PC-9 (cell line): ENCODE results near the gene DNAJC5. TPM values are rescaled to one million over a fixed set of nuclear protein-coding genes. Genes with fewer than 3 reads are reported as not detected.

Experiments
- BruUV-seq: library from RNA; stranded (reverse); fragments of 400-500 nt; replicated peaks from 2 replicates; lab custom pipeline; 2021; lab: Mats Ljungman, UMichigan
- CTCF ChIA-PET: fragments of 300-600 bp; sonication (Branson Sonifier 250); formaldehyde crosslinking; loops from one replicate; lab custom pipeline; 2022; ENCODE audit warnings: antibody characterized with exemption; lab: Charles Lee
- POLR2A ChIA-PET: fragments of 300-600 bp; sonication (Branson Sonifier 250); formaldehyde crosslinking; loops from one replicate; lab custom pipeline; 2022; ENCODE audit warnings: antibody characterized with exemption; ENCODE audit not compliant: unreplicated experiment; lab: Charles Lee
- DNase-seq, 2 experiments: peaks; one replicate each; pipeline versions ENCODE4 v3.0.0 to v3.0.0-alpha.2; 2015 to 2022; ENCODE audit warnings: mixed read lengths in 1 of 2
- H2AFZ ChIP-seq: fragments of 200-600 bp; sonication (generic); 2 replicates; pipeline ENCODE4 v1.8.1; 2017; ENCODE audit warnings: antibody characterized with exemption
- H3F3A ChIP-seq: fragments of 200-600 bp; sonication (generic); 2 replicates; pipeline ENCODE4 v1.8.1; 2017; ENCODE audit warnings: antibody characterized with exemption, mild to moderate bottlenecking, low read depth; ENCODE audit not compliant: insufficient read depth
- H3K27ac ChIP-seq: fragments of 200-600 bp; sonication (generic); 2 replicates; pipeline ENCODE4 v1.6.1; 2016; ENCODE audit warnings: mixed run types
- H3K27me3 ChIP-seq: fragments of 200-600 bp; sonication (generic); 2 replicates; pipeline ENCODE4 v1.6.1; 2016; ENCODE audit warnings: low read depth, mixed run types; ENCODE audit not compliant: insufficient read depth
- H3K36me3 ChIP-seq: fragments of 200-600 bp; sonication (generic); 2 replicates; pipeline ENCODE4 v1.6.1; 2016; ENCODE audit warnings: low read depth, mixed run types
- H3K4me1 ChIP-seq: fragments of 200-600 bp; sonication (generic); replicated peaks from 2 replicates; pipeline ENCODE4 v1.6.1; 2016; ENCODE audit warnings: mixed run types; ENCODE audit not compliant: insufficient read depth
- H3K4me2 ChIP-seq: fragments of 200-600 bp; sonication (generic); 2 replicates; pipeline ENCODE4 v1.6.1; 2017; ENCODE audit warnings: mixed run types
- H3K4me3 ChIP-seq: fragments of 200-600 bp; sonication (generic); 2 replicates; pipeline ENCODE4 v1.6.1; 2016; ENCODE audit warnings: mixed run types
- H3K79me2 ChIP-seq: fragments of 200-600 bp; sonication (generic); 2 replicates; pipeline ENCODE4 v1.6.1; 2017; ENCODE audit warnings: low read depth, mixed run types
- H3K9me2 ChIP-seq: fragments of 200-600 bp; sonication (generic); 2 replicates; pipeline ENCODE4 v1.8.1; 2017; ENCODE audit warnings: mild to moderate bottlenecking; ENCODE audit not compliant: insufficient read depth
- H3K9me3 ChIP-seq: fragments of 200-600 bp; sonication (generic); 2 replicates; pipeline ENCODE4 v1.8.1; 2016; ENCODE audit warnings: low read depth; ENCODE audit not compliant: insufficient read depth
- H4K20me1 ChIP-seq: fragments of 200-600 bp; sonication (generic); 2 replicates; pipeline ENCODE4 v1.8.1; 2017; ENCODE audit not compliant: insufficient read depth
- CTCF ChIP-seq: fragments of 200-600 bp; sonication (generic); conservative IDR thresholded peaks from 2 replicates; pipeline ENCODE4 v1.6.1; 2017; ENCODE audit warnings: mixed run types, antibody characterized with exemption, mild to moderate bottlenecking, moderate library complexity
- EZH2 ChIP-seq: fragments of 200-600 bp; sonication (generic); IDR thresholded peaks from 2 replicates; pipeline ENCODE4 v1.8.0; 2017; ENCODE audit warnings: antibody characterized with exemption, low read depth
- intact Hi-C: fragments of 100-400 bp; cut with micrococcal nuclease; formaldehyde crosslinking; loops from one replicate; pipeline ENCODE4 v1.10.0; 2022; ENCODE audit not compliant: unreplicated experiment
- total RNA-seq: library from RNA; stranded (reverse); gene quantifications from 2 replicates; pipeline ENCODE4 v1.2.3, GENCODE V29; 2021

The DNAJC5 gene
- total RNA-seq, 1 experiment from 2014 or later: 48.1 TPM

- peaks cover 20% of the 10 kb centered on the region for H3K79me2 ChIP-seq
- peaks cover 11% of the 10 kb centered on the region; the same call in 1 of the 2 replicates for H3K4me1 ChIP-seq
- no peaks in the 10 kb centered on the region for H3K9me3 ChIP-seq
- no peaks in the 10 kb centered on the region for H3K27me3 ChIP-seq
- H3K4me3 ChIP-seq: no peak overlapping the region
- ChIA-PET CTCF (no interaction called here), POLR2A (interaction anchor here (0.8 kb wide), 1 partner anchor 60 kb away, joined by 3 read pairs; no protein-coding TSS in a partner anchor)
- no peak for DNase-seq
- H2AFZ ChIP-seq: no peak overlapping the region
- BruUV-seq: no TSS peak
- H3F3A ChIP-seq: peaks cover 10% of the 10 kb centered on the region
- peaks cover 11% of the 10 kb centered on the region; the same call in 1 of the 2 replicates for H3K36me3 ChIP-seq
- H3K9me2 ChIP-seq: no peaks in the 10 kb centered on the region
- intact Hi-C loops: no loop called here
- H4K20me1 ChIP-seq: peaks cover 5% of the 10 kb centered on the region; the same call in 1 of the 2 replicates
- no peak overlapping the region for H3K4me2 ChIP-seq
- no peak for TF ChIP-seq EZH2
- TF ChIP-seq CTCF: no peak
- no peak overlapping the region for H3K27ac ChIP-seq
These were observed 72.0 kb downstream of the DNAJC5 start for GRCh38 chr20:63966944-63967322.

- TF ChIP-seq CTCF (no peak), EZH2 (no peak)
These were observed 72.6 kb downstream of the DNAJC5 start for GRCh38 chr20:63967330-63968135.

GRCh38 chr20:63968136-63968927, 73.4 kb downstream of the DNAJC5 start:
- CTCF ChIA-PET: no interaction called here
- intact Hi-C loops: no loop called here
- TF ChIP-seq EZH2 (no peak), CTCF (no peak)

More at GRCh38 chr20:63967330-63968135, 72.6 kb downstream of the DNAJC5 start:
- Histone ChIP-seq H3K9me2 (no peaks in the 10 kb centered on the region), H3K4me1 (peaks cover 11% of the 10 kb centered on the region; the same call in 1 of the 2 replicates), H3K36me3 (peaks cover 11% of the 10 kb centered on the region; the same call in 1 of the 2 replicates), H3K27ac (no peak overlapping the region), H2AFZ (no peak overlapping the region), H3K9me3 (no peaks in the 10 kb centered on the region), H4K20me1 (peaks cover 5% of the 10 kb centered on the region; the same call in 1 of the 2 replicates), H3K4me2 (no peak overlapping the region), H3F3A (peaks cover 14% of the 10 kb centered on the region), H3K4me3 (no peak overlapping the region), H3K79me2 (peaks cover 20% of the 10 kb centered on the region), H3K27me3 (no peaks in the 10 kb centered on the region)
- ChIA-PET CTCF (no interaction called here), POLR2A (interaction anchor here (0.8 kb wide), 1 partner anchor 60 kb away, joined by 3 read pairs; no protein-coding TSS in a partner anchor)
- no peak for DNase-seq
- intact Hi-C loops: no loop called here
- BruUV-seq: no TSS peak

More at GRCh38 chr20:63968136-63968927, 73.4 kb downstream of the DNAJC5 start:
- BruUV-seq: no TSS peak
- Histone ChIP-seq H3K79me2 (peaks cover 20% of the 10 kb centered on the region), H3F3A (peaks cover 22% of the 10 kb centered on the region), H3K4me2 (peak overlapping the region; percentile 89), H3K27me3 (no peaks in the 10 kb centered on the region), H3K27ac (no peak overlapping the region), H3K36me3 (peaks cover 11% of the 10 kb centered on the region; the same call in 1 of the 2 replicates), H3K4me1 (peaks cover 11% of the 10 kb centered on the region), H3K9me2 (no peaks in the 10 kb centered on the region), H2AFZ (no peak overlapping the region), H3K4me3 (peak overlapping the region; percentile 64), H4K20me1 (peaks cover 5% of the 10 kb centered on the region; the same call in 1 of the 2 replicates), H3K9me3 (no peaks in the 10 kb centered on the region)
- peak in 1 of 2 experiments; percentile 32 for DNase-seq
- POLR2A ChIA-PET: interaction anchor here (0.7 kb wide), 1 partner anchor 424 kb away, joined by 4 read pairs; no protein-coding TSS in a partner anchor
